Gastroesophageal sphincter (tissue), 4 donors: ENCODE data around the gene TRMT112. TPM values are rescaled to one million over a fixed set of nuclear protein-coding genes. Genes with fewer than 3 reads are reported as not detected.
"Not testable (repeated sequence)": the region's sequence is repeated elsewhere in the genome, so short reads cannot be mapped to it uniquely, and the experiment has no call there.

Experiments
- ATAC-seq: fragments of 150-250 bp; one replicate; pipeline ENCODE4 v1.9.1; 2016; ENCODE audit warnings: mild to moderate bottlenecking, moderate library complexity
- H3K27ac ChIP-seq, 4 donors: fragments of 200-600 bp; sonication (generic) in 3 of 4; 1 replicate in 3 of 4; 2 replicates in 1 of 4; pipeline ENCODE4 v1.5.1; 2016 to 2019
- H3K27me3 ChIP-seq: fragments of 200-600 bp; sonication (generic); one replicate; pipeline ENCODE4 v1.5.1; 2019
- H3K36me3 ChIP-seq, 2 donors: fragments of 200-600 bp; sonication (generic); one replicate each; pipeline ENCODE4 v1.5.1; 2019; ENCODE audit warnings: control low read depth in 1 of 2
- H3K4me1 ChIP-seq, 3 donors: fragments of 200-600 bp; sonication (generic); 1 replicate in 2 of 3; 2 replicates in 1 of 3; pipeline ENCODE4 v1.5.1; 2016 to 2019; ENCODE audit warnings: control low read depth in 2 of 3
- H3K4me3 ChIP-seq, 2 donors: fragments of 200-600 bp; sonication (generic); one replicate each; pipeline ENCODE4 v1.5.1; 2019; ENCODE audit warnings: mild to moderate bottlenecking in 1 of 2, moderate library complexity in 1 of 2
- H3K9me3 ChIP-seq, 3 donors: fragments of 200-600 bp; sonication (generic); one replicate each; pipeline ENCODE4 v1.5.1; 2017 to 2019; ENCODE audit warnings: control low read depth in 2 of 3
- CTCF ChIP-seq, 4 experiments: fragments of 200-600 bp in 2 of 4; fragments of 450-650 bp in 2 of 4; sonication (generic) in 1 of 4; IDR thresholded peaks; one replicate each; pipeline ENCODE4 v1.5.1; 2017 to 2019; ENCODE audit warnings: antibody characterized with exemption in 4 of 4, mild to moderate bottlenecking in 2 of 4, moderate library complexity in 2 of 4
- EP300 ChIP-seq: sonication (generic); formaldehyde crosslinking; IDR thresholded peaks from one replicate; pipeline ENCODE4 v1.6.1; 2017; ENCODE audit warnings: antibody characterized with exemption, mild to moderate bottlenecking
- POLR2A ChIP-seq, 2 donors: fragments of 450-650 bp; IDR thresholded peaks; one replicate each; pipeline ENCODE4 v1.6.1; 2017; ENCODE audit warnings: antibody characterized with exemption in 2 of 2, mild to moderate bottlenecking in 2 of 2, moderate library complexity in 1 of 2
- POLR2AphosphoS5 ChIP-seq: sonication (generic); formaldehyde crosslinking; IDR thresholded peaks from one replicate; pipeline ENCODE4 v1.6.1; 2017; ENCODE audit warnings: antibody characterized with exemption
- WGBS, 2 donors: methylation state at CpG; one replicate each; pipeline ENCODE4 v1.1.5; 2018; ENCODE audit warnings: low coverage in 1 of 2; 5-methylcytosine and 5-hydroxymethylcytosine counted together
- total RNA-seq, 4 donors: library from RNA; depleted of rRNA; stranded (reverse); fragments of >200 nt; gene quantifications; one replicate each; pipeline ENCODE4 v1.1.0, GENCODE V29; 2016

Gene TRMT112
- total RNA-seq, 4 donors from 2014 or later: 180 to 267 (median 218) TPM

DNA sequence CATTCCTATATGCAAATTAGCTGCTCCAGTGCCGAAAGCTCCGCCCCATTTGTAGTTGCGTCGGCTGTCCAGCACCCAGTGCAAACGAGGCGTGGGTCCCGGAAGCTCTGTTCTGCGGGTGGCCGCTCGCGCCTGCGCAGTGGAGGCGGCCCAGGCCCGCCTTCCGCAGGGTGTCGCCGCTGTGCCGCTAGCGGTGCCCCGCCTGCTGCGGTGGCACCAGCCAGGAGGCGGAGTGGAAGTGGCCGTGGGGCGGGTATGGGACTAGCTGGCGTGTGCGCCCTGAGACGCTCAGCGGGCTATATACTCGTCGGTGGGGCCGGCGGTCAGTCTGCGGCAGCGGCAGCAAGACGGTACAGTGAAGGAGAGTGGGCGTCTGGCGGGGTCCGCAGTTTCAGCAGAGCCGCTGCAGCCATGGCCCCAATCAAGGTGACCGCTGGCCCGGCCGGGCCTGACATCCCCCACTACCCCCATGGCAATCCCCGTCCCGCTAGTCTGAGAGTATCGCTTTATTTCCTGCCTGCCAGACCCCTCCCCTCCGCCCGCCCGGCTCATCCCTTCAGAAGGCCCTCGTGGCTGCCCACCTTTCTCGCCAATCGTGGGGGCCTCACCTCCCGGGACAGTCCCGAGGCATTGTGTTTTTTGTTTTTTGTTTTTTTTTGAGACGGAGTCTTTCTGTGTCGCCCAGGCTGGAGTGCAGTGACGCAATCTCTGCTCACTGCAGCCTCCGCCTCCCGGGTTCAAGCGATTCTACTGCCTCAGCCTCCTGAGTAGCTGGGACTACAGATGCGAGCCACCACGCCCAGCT is 804 bp upstream of the TRMT112 start, which contains the start of gene PRDX5:
Gene PRDX5, plus strand, starts transcription at position 161 of the 805 bp plus-strand sequence. Its CDS starts 95 bp downstream, at position 256.
- Histone ChIP-seq H3K27ac (peak within 1 kb of the TSS; percentile 78 to 97 (median 96)), H3K4me3 (peak within 1 kb of the TSS; percentile 44 to 89), H3K4me1 (peaks cover 0 to 49% (median 14%) of the 10 kb centered on the region in 3 donors), H3K36me3 (peaks cover 0 to 65% of the 10 kb centered on the region in 2 donors), H3K9me3 (no peaks in the 10 kb centered on the region), H3K27me3 (no peaks in the 10 kb centered on the region)
- peak; percentile 93 for ATAC-seq
- TF ChIP-seq EP300 (no peak), CTCF (IDR thresholded peaks at IDR 0.05) (peak in 3 of 4 experiments; percentile 42 to 74 (median 49)), POLR2A (IDR thresholded peaks at IDR 0.05) (peak; percentile 83 to 86), POLR2AphosphoS5 (peak; percentile 87)
- 0% methylated on average over 6 to 15 of the region's 61 CpGs for WGBS, 2 donors

DNA sequence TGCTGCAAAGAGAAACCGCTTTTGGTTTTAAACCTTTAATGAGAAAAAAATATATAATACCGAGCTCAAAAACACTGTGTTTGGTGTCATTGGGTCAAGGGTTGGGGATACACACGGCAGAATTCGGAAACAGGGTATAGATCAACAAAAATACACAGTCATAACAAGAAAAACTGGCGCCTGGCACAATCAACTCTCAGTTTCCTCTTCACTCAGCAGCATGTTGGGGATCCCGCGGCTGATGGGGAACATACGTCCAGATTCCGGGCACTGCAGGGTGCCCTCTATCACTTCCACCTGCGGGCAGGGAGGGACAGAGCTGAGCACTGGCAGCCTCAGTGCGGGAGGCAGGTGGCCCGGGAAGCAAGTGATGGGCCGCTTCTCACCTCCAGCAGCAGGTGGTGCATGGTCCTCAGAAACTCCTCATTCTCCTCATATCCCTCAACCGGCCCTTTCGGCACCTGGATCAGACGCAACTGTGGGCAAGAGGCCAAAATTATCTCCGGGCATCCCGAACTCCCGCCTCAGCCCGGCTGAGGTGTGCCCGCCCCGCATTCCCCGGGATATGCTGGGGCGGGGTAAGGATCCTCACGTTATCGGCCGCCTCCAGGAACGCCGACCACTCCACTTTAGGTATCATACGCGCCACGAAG is 561 bp downstream of the TRMT112 start:
- peak overlapping the region; percentile 44 to 89 for H3K4me3 ChIP-seq
- TF ChIP-seq CTCF (IDR thresholded peaks at IDR 0.05): no peak
- TF ChIP-seq POLR2A (IDR thresholded peaks at IDR 0.05): no peak
- TF ChIP-seq EP300: no peak
- no peak for TF ChIP-seq POLR2AphosphoS5
- H3K9me3 ChIP-seq: no peaks in the 10 kb centered on the region
- H3K36me3 ChIP-seq: peaks cover 0 to 52% of the 10 kb centered on the region in 2 donors
- peaks cover 0 to 59% (median 14%) of the 10 kb centered on the region in 3 donors for H3K4me1 ChIP-seq
- ATAC-seq: no peak
- 14 to 26% methylated on average over 6 to 8 of the region's 32 CpGs for WGBS, 2 donors
- no peaks in the 10 kb centered on the region for H3K27me3 ChIP-seq
- peak overlapping the region; percentile 78 to 97 (median 96) for H3K27ac ChIP-seq

DNA sequence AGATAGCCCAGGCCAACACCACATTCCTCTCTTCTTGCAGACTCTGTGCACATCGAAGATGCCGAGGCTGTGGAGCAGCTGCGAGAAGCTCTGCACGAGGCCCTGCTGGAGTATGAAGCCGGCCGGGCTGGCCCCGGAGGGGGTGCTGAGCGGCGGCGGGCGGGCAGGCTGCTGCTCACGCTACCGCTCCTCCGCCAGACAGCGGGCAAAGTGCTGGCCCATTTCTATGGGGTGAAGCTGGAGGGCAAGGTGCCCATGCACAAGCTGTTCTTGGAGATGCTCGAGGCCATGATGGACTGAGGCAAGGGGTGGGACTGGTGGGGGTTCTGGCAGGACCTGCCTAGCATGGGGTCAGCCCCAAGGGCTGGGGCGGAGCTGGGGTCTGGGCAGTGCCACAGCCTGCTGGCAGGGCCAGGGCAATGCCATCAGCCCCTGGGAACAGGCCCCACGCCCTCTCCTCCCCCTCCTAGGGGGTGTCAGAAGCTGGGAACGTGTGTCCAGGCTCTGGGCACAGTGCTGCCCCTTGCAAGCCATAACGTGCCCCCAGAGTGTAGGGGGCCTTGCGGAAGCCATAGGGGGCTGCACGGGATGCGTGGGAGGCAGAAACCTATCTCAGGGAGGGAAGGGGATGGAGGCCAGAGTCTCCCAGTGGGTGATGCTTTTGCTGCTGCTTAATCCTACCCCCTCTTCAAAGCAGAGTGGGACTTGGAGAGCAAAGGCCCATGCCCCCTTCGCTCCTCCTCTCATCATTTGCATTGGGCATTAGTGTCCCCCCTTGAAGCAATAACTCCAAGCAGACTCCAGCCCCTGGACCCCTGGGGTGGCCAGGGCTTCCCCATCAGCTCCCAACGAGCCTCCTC is 1.5 kb downstream of the TRMT112 start:
- H3K27me3 ChIP-seq, H3K9me3 ChIP-seq, ATAC-seq: not testable (repeated sequence)
- Histone ChIP-seq H3K27ac (peak overlapping the region in 3 of 4 donors; percentile 95 to 97 (median 96)), H3K4me1 (peaks cover 0 to 59% (median 14%) of the 10 kb centered on the region in 3 donors), H3K36me3 (peaks cover 0 to 43% of the 10 kb centered on the region in 2 donors), H3K4me3 (peak overlapping the region in 1 of 2 donors; percentile 89)
- 73% methylated on average over 4 of the region's 25 CpGs; no CpG with 5 or more reads in 1 of the 2 donors for WGBS, 2 donors

- no peak for TF ChIP-seq EP300
- TF ChIP-seq CTCF (IDR thresholded peaks at IDR 0.05): no peak
- TF ChIP-seq POLR2A (IDR thresholded peaks at IDR 0.05): no peak
- TF ChIP-seq POLR2AphosphoS5: no peak
- no peaks in the 10 kb centered on the region for H3K9me3 ChIP-seq
- H3K4me1 ChIP-seq: peaks cover 0 to 59% (median 14%) of the 10 kb centered on the region in 3 donors
- WGBS, 2 donors: 67 to 100% methylated on average over 1 to 7 of the region's 24 CpGs
- H3K27ac ChIP-seq: peak overlapping the region in 3 of 4 donors; percentile 66 to 73 (median 71)
- H3K4me3 ChIP-seq: no peak overlapping the region
- no peaks in the 10 kb centered on the region for H3K27me3 ChIP-seq
- peaks cover 0 to 34% of the 10 kb centered on the region in 2 donors for H3K36me3 ChIP-seq
- ATAC-seq: no peak
Measured at GRCh38 chr11:64314805-64315561, 2.4 kb downstream of the TRMT112 start.
